Lower leg skin (tissue), 3 donors: ENCODE data around the gene MS4A6E.

Experiments
- CTCF ChIP-seq, 3 donors: fragments of 450-650 bp; IDR thresholded peaks; one replicate each; pipeline ENCODE4 v1.5.1; 2016; ENCODE audit warnings: antibody characterized with exemption in 3 of 3, mild to moderate bottlenecking in 3 of 3, moderate library complexity in 2 of 3
- POLR2A ChIP-seq, 2 donors: fragments of 450-650 bp; IDR thresholded peaks; one replicate each; pipeline ENCODE4 v1.6.1; 2016 to 2017; ENCODE audit warnings: antibody characterized with exemption in 2 of 2, mild to moderate bottlenecking in 1 of 2, moderate library complexity in 1 of 2

DNA sequence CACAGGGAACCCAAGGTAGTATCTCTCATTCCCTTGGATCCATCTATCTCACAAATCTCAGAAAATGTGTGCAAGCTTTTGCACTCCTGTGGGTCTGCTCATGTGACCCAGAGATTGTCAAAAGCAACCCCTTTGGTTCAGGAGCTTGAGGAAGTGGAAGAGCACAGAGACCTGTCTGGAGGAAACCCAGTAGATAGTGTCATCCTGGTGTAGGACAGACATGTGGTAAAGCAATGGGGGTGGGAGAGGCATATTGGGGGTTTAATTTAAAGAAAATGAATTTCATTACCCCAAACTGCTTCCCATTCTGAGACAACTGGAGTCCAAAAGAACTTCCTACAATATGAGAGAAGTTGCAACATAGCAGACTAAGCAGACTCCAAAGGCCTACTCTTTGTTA is 63.4 kb downstream of the MS4A6E start:
- TF ChIP-seq POLR2A (IDR thresholded peaks at IDR 0.05), result no peak
- no peak for TF ChIP-seq CTCF (IDR thresholded peaks at IDR 0.05)
